ENCODE results near the gene PMM1. TPM values are rescaled to one million over a fixed set of nuclear protein-coding genes. Genes with fewer than 3 reads are reported as not detected.

PMM1 gene
- total RNA-seq, 4 donors from 2014 or later, result 11.6 to 23.3 (median 16.5) TPM

Other genes starting within 250 kb of the PMM1 start
- gene TEF, start 207.9 kb downstream of the PMM1 start, total RNA-seq, result 10 to 100 TPM; 15.6 to 39.8 (median 19.5) TPM
- 10 to 100 TPM; 48.1 to 93.6 (median 65.7) TPM for gene TOB2, start 143.0 kb downstream of the PMM1 start, total RNA-seq
- 10 to 100 TPM; 33.8 to 43.5 (median 38.9) TPM for gene PHF5A, start 121.1 kb downstream of the PMM1 start, total RNA-seq
- gene ACO2, start 120.7 kb downstream of the PMM1 start, total RNA-seq, result 100 to 1,000 TPM; 361 to 763 (median 473) TPM
- gene POLR3H, start 45.4 kb downstream of the PMM1 start, total RNA-seq, result 10 to 100 TPM in 1 of 4 donors, 1 to 10 TPM in 3; 5.7 to 11.0 (median 6.9) TPM
- gene CSDC2, start 28.8 kb downstream of the PMM1 start, total RNA-seq, result 1 to 10 TPM in 1 of 4 donors, under 1 TPM in 3; 0.41 to 3.9 (median 0.89) TPM
- 10 to 100 TPM; 11.0 to 23.7 (median 20.5) TPM for gene DESI1, start 31.2 kb upstream of the PMM1 start, total RNA-seq
- gene XRCC6, start 31.5 kb upstream of the PMM1 start, total RNA-seq, result 100 to 1,000 TPM; 220 to 285 (median 278) TPM
- 100 to 1,000 TPM; 177 to 202 (median 185) TPM for gene SNU13, start 99.0 kb upstream of the PMM1 start, total RNA-seq
- gene MEI1, start 109.7 kb upstream of the PMM1 start, total RNA-seq, result under 1 TPM in 1 of 4 donors, not detected in 3; 0.29 TPM
- 1 to 10 TPM; 3.3 to 7.7 (median 6.0) TPM for gene CCDC134, start 210.8 kb upstream of the PMM1 start, total RNA-seq
- 10 to 100 TPM; 25.1 to 40.9 (median 36.1) TPM for gene SREBF2, start 243.3 kb upstream of the PMM1 start, total RNA-seq

Measured in gastrocnemius medialis (tissue), 4 donors.